Kidney tubule cell (primary cell): ENCODE measurements around the gene ARFIP2.

Source experiments
- DNase-seq: peaks from one replicate; pipeline ENCODE4 v3.0.0-alpha.2; 2018; ENCODE audit warnings: low spot score

ARFIP2 gene

GRCh38 chr11:6443269-6444003 is 37.7 kb downstream of the ARFIP2 start:
- peak; percentile 62 for DNase-seq

GRCh38 chr11:6442441-6442840 is 38.7 kb downstream of the ARFIP2 start:
- no peak for DNase-seq

- DNase-seq: no peak
Measured at GRCh38 chr11:6440906-6441358, 40.2 kb downstream of the ARFIP2 start, which contains the start of gene HPX. HPX (minus strand) TSS chr11:6440987; CDS start chr11:6440963, 24 bp downstream.

- DNase-seq: peak; percentile 61
Measured at GRCh38 chr11:6438979-6439571, 42.1 kb downstream of the ARFIP2 start.

GRCh38 chr11:6437993-6438392 is 43.1 kb downstream of the ARFIP2 start:
- no peak for DNase-seq

GRCh38 chr11:6437423-6437822 is 43.7 kb downstream of the ARFIP2 start:
- DNase-seq: no peak

GRCh38 chr11:6433998-6434660 is 47.0 kb downstream of the ARFIP2 start:
- no peak for DNase-seq

GRCh38 chr11:6431861-6432260 is 49.3 kb downstream of the ARFIP2 start:
- DNase-seq: peak; percentile 95

GRCh38 chr11:6427516-6427915 is 53.6 kb downstream of the ARFIP2 start:
- no peak for DNase-seq
